Esophagus squamous epithelium (tissue), 4 donors: ENCODE measurements around the gene MAN2B1.

Experiments
- POLR2A ChIP-seq, 4 donors: fragments of 450-650 bp; IDR thresholded peaks; one replicate each; pipeline ENCODE4 v1.6.1; 2017; ENCODE audit warnings: antibody characterized with exemption in 4 of 4, mild to moderate bottlenecking in 4 of 4, moderate library complexity in 3 of 4
- TF ChIP-seq, protein P1 (sequence below), 6 experiments: fragments of 450-650 bp in 4 of 6; fragments of 200-600 bp in 2 of 6; sonication (generic) in 2 of 6; IDR thresholded peaks; one replicate each; pipeline ENCODE4 v1.5.1; 2016 to 2019; ENCODE audit warnings: antibody characterized with exemption in 6 of 6, mild to moderate bottlenecking in 4 of 6, moderate library complexity in 4 of 6

DNA sequence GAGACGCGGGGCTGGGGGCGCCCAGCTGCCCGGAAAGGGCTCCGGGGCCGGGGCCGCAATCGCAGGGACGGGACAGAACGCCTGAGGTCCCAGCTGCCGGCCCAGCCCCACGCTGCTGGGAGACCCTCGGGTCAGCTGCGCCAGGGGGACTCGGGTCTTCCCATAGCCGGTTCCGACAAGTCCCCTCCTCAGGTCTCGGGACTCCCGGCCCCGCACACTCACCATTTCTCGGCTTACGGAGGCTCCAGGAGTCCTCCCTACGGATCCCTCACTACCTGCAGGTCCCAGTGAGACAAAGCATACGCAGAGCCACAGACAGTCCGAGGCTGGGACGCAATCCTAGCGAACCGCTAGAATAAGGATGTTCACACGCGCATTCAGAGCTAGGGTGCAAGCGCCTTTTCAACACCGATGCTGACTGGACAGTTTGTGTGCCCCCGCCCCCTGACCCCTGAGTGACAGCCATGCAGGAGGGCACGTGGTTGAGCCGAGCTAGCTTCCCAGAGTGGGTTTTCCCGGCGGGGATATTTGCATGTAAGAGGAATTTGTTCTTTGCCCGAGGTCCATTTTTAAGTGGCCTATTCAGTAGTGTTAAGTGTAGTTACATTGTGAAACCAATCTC is 69.5 kb downstream of the MAN2B1 start:
- TF ChIP-seq POLR2A (IDR thresholded peaks at IDR 0.05), result no peak
- TF ChIP-seq, protein P1, sequence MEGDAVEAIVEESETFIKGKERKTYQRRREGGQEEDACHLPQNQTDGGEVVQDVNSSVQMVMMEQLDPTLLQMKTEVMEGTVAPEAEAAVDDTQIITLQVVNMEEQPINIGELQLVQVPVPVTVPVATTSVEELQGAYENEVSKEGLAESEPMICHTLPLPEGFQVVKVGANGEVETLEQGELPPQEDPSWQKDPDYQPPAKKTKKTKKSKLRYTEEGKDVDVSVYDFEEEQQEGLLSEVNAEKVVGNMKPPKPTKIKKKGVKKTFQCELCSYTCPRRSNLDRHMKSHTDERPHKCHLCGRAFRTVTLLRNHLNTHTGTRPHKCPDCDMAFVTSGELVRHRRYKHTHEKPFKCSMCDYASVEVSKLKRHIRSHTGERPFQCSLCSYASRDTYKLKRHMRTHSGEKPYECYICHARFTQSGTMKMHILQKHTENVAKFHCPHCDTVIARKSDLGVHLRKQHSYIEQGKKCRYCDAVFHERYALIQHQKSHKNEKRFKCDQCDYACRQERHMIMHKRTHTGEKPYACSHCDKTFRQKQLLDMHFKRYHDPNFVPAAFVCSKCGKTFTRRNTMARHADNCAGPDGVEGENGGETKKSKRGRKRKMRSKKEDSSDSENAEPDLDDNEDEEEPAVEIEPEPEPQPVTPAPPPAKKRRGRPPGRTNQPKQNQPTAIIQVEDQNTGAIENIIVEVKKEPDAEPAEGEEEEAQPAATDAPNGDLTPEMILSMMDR (IDR thresholded peaks at IDR 0.05), result no peak
